Neural progenitor cell (in vitro differentiated cells): ENCODE results near the gene PPARA.

ENCODE experiments used
- EZH2 ChIP-seq: fragments of 200-600 bp; sonication (generic); IDR thresholded peaks from 2 replicates; pipeline ENCODE4 v1.6.1; 2017; ENCODE audit warnings: antibody characterized with exemption, mild to moderate bottlenecking, moderate library complexity
- EZH2phosphoT487 ChIP-seq: fragments of 200-600 bp; sonication (generic); IDR thresholded peaks from 2 replicates; pipeline ENCODE4 v1.6.1; 2017; ENCODE audit warnings: antibody characterized with exemption
- TF ChIP-seq, protein P1 (sequence below): fragments of 200-600 bp; sonication (generic); IDR thresholded peaks from 2 replicates; pipeline ENCODE4 v1.5.1; 2017; ENCODE audit warnings: antibody characterized with exemption, mild to moderate bottlenecking

DNA sequence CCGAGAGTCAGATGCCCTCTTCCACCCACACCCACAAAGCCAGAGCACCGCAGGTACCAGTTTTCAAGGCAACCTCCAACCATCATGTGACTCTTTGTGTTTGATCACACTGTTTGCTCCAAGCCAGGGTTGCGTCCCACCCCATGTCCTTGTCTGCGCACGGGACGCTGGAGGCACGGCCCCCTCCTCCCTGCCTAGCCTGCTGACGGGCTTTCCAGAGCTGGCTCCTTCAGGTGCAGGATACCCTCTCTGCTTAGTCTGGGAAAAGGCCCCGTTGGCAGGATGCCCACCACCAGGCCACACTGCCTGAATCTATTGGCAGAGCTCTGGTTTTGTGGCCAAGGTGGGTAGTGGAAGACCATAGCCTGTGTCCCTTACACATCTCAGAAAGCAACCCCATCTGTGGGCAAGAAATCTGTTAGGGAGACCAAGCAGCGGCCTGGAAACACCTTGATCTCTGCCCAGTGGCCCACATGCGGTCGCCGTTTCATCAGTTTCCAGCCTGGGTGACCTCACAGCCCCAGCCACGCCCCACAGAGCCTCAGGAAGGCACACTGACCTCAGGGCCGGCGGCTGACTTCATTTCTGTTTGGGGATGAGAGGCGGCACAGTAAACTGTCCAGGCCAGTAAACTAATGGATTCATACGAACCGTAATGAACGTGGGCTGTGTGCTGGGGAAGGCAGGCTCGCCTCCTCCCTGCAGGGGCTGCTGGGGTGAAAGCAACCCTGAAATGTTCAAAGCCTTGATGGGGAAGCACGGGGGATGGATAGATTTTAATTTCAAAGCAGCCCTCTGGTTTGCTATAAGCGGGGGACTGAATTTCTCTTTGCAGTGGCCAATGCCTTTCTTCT lies 73.9 kb downstream of the PPARA start:
- TF ChIP-seq, protein P1, sequence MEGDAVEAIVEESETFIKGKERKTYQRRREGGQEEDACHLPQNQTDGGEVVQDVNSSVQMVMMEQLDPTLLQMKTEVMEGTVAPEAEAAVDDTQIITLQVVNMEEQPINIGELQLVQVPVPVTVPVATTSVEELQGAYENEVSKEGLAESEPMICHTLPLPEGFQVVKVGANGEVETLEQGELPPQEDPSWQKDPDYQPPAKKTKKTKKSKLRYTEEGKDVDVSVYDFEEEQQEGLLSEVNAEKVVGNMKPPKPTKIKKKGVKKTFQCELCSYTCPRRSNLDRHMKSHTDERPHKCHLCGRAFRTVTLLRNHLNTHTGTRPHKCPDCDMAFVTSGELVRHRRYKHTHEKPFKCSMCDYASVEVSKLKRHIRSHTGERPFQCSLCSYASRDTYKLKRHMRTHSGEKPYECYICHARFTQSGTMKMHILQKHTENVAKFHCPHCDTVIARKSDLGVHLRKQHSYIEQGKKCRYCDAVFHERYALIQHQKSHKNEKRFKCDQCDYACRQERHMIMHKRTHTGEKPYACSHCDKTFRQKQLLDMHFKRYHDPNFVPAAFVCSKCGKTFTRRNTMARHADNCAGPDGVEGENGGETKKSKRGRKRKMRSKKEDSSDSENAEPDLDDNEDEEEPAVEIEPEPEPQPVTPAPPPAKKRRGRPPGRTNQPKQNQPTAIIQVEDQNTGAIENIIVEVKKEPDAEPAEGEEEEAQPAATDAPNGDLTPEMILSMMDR: no peak
- no peak for TF ChIP-seq EZH2phosphoT487
- TF ChIP-seq EZH2: no peak
